SU-DHL-6 (cell line): ENCODE data around the gene MICALL1.

Source experiments
- H2AFZ ChIP-seq: fragments of 200-600 bp; sonication (generic); 2 replicates; pipeline ENCODE4 v1.6.1; 2014; ENCODE audit warnings: low read depth, mild to moderate bottlenecking, moderate library complexity, mixed read lengths, antibody characterized with exemption, low read length; ENCODE audit not compliant: severe bottlenecking
- H3F3A ChIP-seq: fragments of 200-600 bp; shearing (Covaris generic); 2 replicates; pipeline ENCODE4 v1.6.0; 2016; ENCODE audit warnings: antibody characterized with exemption, mild to moderate bottlenecking; ENCODE audit not compliant: insufficient read depth
- H3K27ac ChIP-seq: fragments of 200-600 bp; sonication (generic); 2 replicates; pipeline ENCODE4 v1.5.1; 2016; ENCODE audit warnings: low read depth, mild to moderate bottlenecking, low read length, moderate library complexity, mixed read lengths
- H3K27me3 ChIP-seq: fragments of 200-600 bp; sonication (generic), shearing (Covaris generic); 2 replicates; pipeline ENCODE4 v1.6.0; 2014; ENCODE audit warnings: mild to moderate bottlenecking, low read length
- H3K36me3 ChIP-seq: fragments of 200-600 bp; sonication (generic); 2 replicates; pipeline ENCODE4 v1.6.1; 2014; ENCODE audit warnings: mild to moderate bottlenecking, low read length, mixed read lengths
- H3K4me2 ChIP-seq: fragments of 300-600, 200-600 bp; shearing (Covaris generic), sonication (generic); 2 replicates; pipeline ENCODE4 v1.6.0; 2014; ENCODE audit warnings: low read length, low read depth, mild to moderate bottlenecking; ENCODE audit not compliant: poor library complexity, severe bottlenecking
- H3K4me3 ChIP-seq: fragments of 200-600 bp; sonication (generic); 2 replicates; pipeline ENCODE4 v1.5.1; 2014; ENCODE audit warnings: antibody characterized with exemption, low read length, mild to moderate bottlenecking, mixed read lengths; ENCODE audit not compliant: insufficient read depth, poor library complexity, severe bottlenecking
- H3K79me2 ChIP-seq: fragments of 200-600 bp; sonication (generic); 2 replicates; pipeline ENCODE4 v1.6.1; 2014; ENCODE audit warnings: mild to moderate bottlenecking, low read length, moderate library complexity; ENCODE audit not compliant: insufficient read depth
- H3K9ac ChIP-seq: fragments of 200-600 bp; sonication (generic); 2 replicates; pipeline ENCODE4 v1.7.0; 2014; ENCODE audit warnings: mild to moderate bottlenecking, low read length
- H3K9me2 ChIP-seq: fragments of 200-600 bp; sonication (generic); replicated peaks from 2 replicates; pipeline ENCODE4 v1.6.1; 2014; ENCODE audit warnings: low read length; ENCODE audit not compliant: insufficient read depth
- H3K9me3 ChIP-seq: fragments of 200-600 bp; sonication (generic); 2 replicates; pipeline ENCODE4 v1.6.1; 2014; ENCODE audit warnings: low read length, mixed read lengths; ENCODE audit not compliant: insufficient read depth
- H4K20me1 ChIP-seq: fragments of 200-600 bp; sonication (generic); 2 replicates; pipeline ENCODE4 v1.6.1; 2014; ENCODE audit warnings: low read depth, mild to moderate bottlenecking, antibody characterized with exemption, low read length, moderate library complexity, mixed read lengths
- CTCF ChIP-seq: fragments of 200-600 bp; sonication (generic); IDR thresholded peaks from one replicate; pipeline ENCODE4 v1.5.1; 2017; ENCODE audit warnings: antibody characterized with exemption, mild to moderate bottlenecking, low read length, moderate library complexity; ENCODE audit not compliant: insufficient read depth, poor library complexity, severe bottlenecking
- EZH2phosphoT487 ChIP-seq: fragments of 200-600 bp; sonication (generic), shearing (Covaris generic); conservative IDR thresholded peaks from 2 replicates; pipeline ENCODE4 v1.6.1; 2018; ENCODE audit warnings: mild to moderate bottlenecking, antibody characterized with exemption, low read length, moderate library complexity, mixed read lengths

Gene MICALL1

DNA sequence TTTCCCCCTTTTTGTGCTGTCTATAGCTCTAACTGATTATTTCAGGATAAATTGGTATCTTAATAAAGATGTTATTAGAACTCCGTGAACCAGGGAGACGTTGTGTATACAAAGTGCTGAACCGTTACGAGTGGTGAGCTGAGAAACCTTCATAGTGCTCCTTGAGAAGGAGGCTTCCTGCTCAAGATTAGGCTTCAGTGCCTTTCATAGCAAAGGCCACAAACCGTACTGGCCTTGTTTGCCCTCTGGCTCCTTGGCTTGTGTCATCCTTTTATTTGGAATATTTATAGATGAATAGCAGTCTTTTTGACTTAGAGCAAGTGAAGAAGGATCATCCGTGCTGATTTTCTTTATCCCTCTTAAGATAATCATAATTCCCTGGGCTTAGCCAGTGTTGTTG, 40.6 kb upstream of the MICALL1 start:
- no peak overlapping the region for H2AFZ ChIP-seq
- no peak overlapping the region for H3K9ac ChIP-seq
- H3K79me2 ChIP-seq: peaks cover 8% of the 10 kb centered on the region; the same call in 1 of the 2 replicates
- no peaks in the 10 kb centered on the region for H3K9me2 ChIP-seq
- H3K27ac ChIP-seq: no peak overlapping the region
- H3K9me3 ChIP-seq: no peaks in the 10 kb centered on the region
- no peaks in the 10 kb centered on the region for H3K27me3 ChIP-seq
- no peak overlapping the region for H3K4me3 ChIP-seq
- H3K36me3 ChIP-seq: peaks cover 35% of the 10 kb centered on the region
- H3F3A ChIP-seq: peaks cover 9% of the 10 kb centered on the region; the same call in 1 of the 2 replicates
- TF ChIP-seq EZH2phosphoT487 (no peak), CTCF (no peak)
- H4K20me1 ChIP-seq: no peaks in the 10 kb centered on the region; the same call in 1 of the 2 replicates
- H3K4me2 ChIP-seq: no peak overlapping the region

DNA sequence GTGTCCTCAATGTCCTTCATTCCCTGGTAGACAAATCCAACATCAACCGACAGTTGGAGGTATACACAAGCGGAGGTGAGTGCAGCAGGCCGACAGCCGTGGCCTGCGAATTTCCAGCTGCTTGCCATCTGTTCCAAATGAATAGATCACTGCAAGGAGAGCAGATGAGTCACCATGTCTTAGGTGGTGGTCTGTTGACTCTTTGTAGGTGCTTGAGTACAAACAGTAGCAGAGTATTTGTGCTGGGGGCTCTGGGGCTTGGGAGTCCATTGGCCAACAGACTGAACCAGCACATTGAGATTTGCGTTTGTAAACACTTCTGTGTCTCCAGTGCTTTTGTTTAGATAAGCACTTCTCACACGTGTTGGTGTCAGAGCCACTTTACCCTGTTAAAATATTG, 35.8 kb upstream of the MICALL1 start:
- H3K9ac ChIP-seq: no peak overlapping the region
- H3K4me3 ChIP-seq: no peak overlapping the region
- no peaks in the 10 kb centered on the region; the same call in 1 of the 2 replicates for H4K20me1 ChIP-seq
- peaks cover 8% of the 10 kb centered on the region; the same call in 1 of the 2 replicates for H3K79me2 ChIP-seq
- no peak for TF ChIP-seq CTCF
- no peak for TF ChIP-seq EZH2phosphoT487
- no peak overlapping the region for H3K27ac ChIP-seq
- H2AFZ ChIP-seq: no peak overlapping the region
- no peaks in the 10 kb centered on the region for H3K9me2 ChIP-seq
- no peak overlapping the region for H3K4me2 ChIP-seq
- H3K36me3 ChIP-seq: peaks cover 39% of the 10 kb centered on the region; the same call in 1 of the 2 replicates
- no peaks in the 10 kb centered on the region for H3K9me3 ChIP-seq
- no peaks in the 10 kb centered on the region for H3K27me3 ChIP-seq
- H3F3A ChIP-seq: no peaks in the 10 kb centered on the region

- Histone ChIP-seq H3K79me2 (peaks cover 19% of the 10 kb centered on the region), H3K27ac (no peak overlapping the region), H3K9me2 (no peaks in the 10 kb centered on the region), H3K9ac (no peak overlapping the region), H3K4me2 (no peak overlapping the region), H3K27me3 (no peaks in the 10 kb centered on the region), H3K4me3 (no peak overlapping the region), H3K9me3 (no peaks in the 10 kb centered on the region), H3F3A (no peaks in the 10 kb centered on the region), H2AFZ (no peak overlapping the region), H3K36me3 (peaks cover 18% of the 10 kb centered on the region), H4K20me1 (no peaks in the 10 kb centered on the region)
- TF ChIP-seq EZH2phosphoT487 (no peak), CTCF (no peak)
Observed at GRCh38 chr22:37880668-37881440, 25.2 kb upstream of the MICALL1 start.
